Skeletal muscle tissue (tissue), 4 donors: Measurements from ENCODE around the gene ANK3. TPM values are rescaled to one million over a fixed set of nuclear protein-coding genes. Genes with fewer than 3 reads are reported as not detected.

Experiments used
- H3K27ac ChIP-seq: one replicate; pipeline ENCODE4 v1.7.0; 2013; ENCODE audit warnings: mild to moderate bottlenecking, low read depth, low read length, inconsistent platforms
- H3K27me3 ChIP-seq, 3 donors: one replicate each; pipeline ENCODE4 v1.7.0; 2013; ENCODE audit warnings: low read length in 3 of 3; ENCODE audit not compliant: control insufficient read depth in 3 of 3, insufficient read depth in 3 of 3
- H3K36me3 ChIP-seq, 3 donors: one replicate each; pipeline ENCODE4 v1.7.0; 2013; ENCODE audit warnings: low read length in 3 of 3; ENCODE audit not compliant: control insufficient read depth in 3 of 3, insufficient read depth in 3 of 3
- H3K4me1 ChIP-seq, 3 donors: one replicate each; pipeline ENCODE4 v1.7.0; 2013; ENCODE audit warnings: low read length in 3 of 3, mild to moderate bottlenecking in 3 of 3; ENCODE audit not compliant: control insufficient read depth in 3 of 3, insufficient read depth in 3 of 3
- H3K4me3 ChIP-seq, 3 donors: one replicate each; pipeline ENCODE4 v1.7.0; 2013; ENCODE audit warnings: low read length in 3 of 3
- H3K9ac ChIP-seq, 3 donors: one replicate each; pipeline ENCODE4 v1.7.0; 2013; ENCODE audit warnings: low read length in 3 of 3, mild to moderate bottlenecking in 3 of 3, moderate library complexity in 2 of 3, low read depth in 1 of 3
- H3K9me3 ChIP-seq, 3 donors: one replicate each; pipeline ENCODE4 v1.7.0; 2013; ENCODE audit warnings: low read length in 3 of 3; ENCODE audit not compliant: control insufficient read depth in 3 of 3
- total RNA-seq: library from RNA; depleted of rRNA; stranded (reverse); fragments of >200 nt; gene quantifications from one replicate; pipeline ENCODE4 v1.2.3, GENCODE V29; 2014
- donor health status: Osteomylitis.

ANK3 gene
- total RNA-seq, 1 donor from 2014 or later, result 110 TPM

- Histone ChIP-seq H3K4me3 (no peak overlapping the region), H3K9me3 (no peaks in the 10 kb centered on the region), H3K27me3 (no peaks in the 10 kb centered on the region), H3K36me3 (no peaks in the 10 kb centered on the region), H3K27ac (no peak overlapping the region), H3K9ac (no peak overlapping the region), H3K4me1 (no peaks in the 10 kb centered on the region)
Measured at GRCh38 chr10:60338786-60339185, 50.9 kb downstream of the ANK3 start.

DNA sequence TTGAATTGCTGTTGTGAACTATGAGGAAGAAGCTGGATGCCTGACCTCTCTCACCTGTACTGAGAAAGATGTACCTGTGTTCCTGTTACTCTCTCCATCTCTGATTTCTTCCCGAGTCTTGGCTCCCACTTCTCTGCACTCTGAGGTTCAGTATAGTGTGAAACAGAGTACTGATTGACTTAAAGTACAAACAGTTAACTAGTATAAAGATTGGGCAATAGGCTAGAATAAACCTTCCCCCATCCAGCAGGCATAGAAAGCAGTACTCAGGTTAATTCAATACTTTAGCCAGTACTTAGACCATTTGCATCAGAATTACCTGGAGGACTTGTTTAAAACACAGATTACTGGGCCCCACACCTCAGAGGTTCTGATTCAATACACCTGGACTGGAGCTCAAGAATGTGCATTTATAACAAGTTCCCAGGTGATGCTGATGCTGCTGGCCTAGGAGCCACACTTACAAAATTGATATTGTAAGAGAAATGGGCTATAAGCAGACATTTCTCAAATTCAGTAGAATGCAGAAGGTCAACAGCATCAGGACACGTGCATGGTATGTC is 51.6 kb downstream of the ANK3 start:
- no peak overlapping the region for H3K4me3 ChIP-seq
- H3K4me1 ChIP-seq, result no peaks in the 10 kb centered on the region

GRCh38 chr10:60336901-60337630 is 52.6 kb downstream of the ANK3 start:
- Histone ChIP-seq H3K4me3 (no peak overlapping the region), H3K9ac (no peak overlapping the region), H3K9me3 (no peaks in the 10 kb centered on the region), H3K27ac (no peak overlapping the region), H3K36me3 (no peaks in the 10 kb centered on the region), H3K27me3 (no peaks in the 10 kb centered on the region), H3K4me1 (no peaks in the 10 kb centered on the region)

More for the DNA sequence above, 51.6 kb downstream of the ANK3 start:
- no peaks in the 10 kb centered on the region for H3K9me3 ChIP-seq
- H3K36me3 ChIP-seq, result no peaks in the 10 kb centered on the region
- no peak overlapping the region for H3K9ac ChIP-seq
- no peaks in the 10 kb centered on the region for H3K27me3 ChIP-seq
- no peak overlapping the region for H3K27ac ChIP-seq

DNA sequence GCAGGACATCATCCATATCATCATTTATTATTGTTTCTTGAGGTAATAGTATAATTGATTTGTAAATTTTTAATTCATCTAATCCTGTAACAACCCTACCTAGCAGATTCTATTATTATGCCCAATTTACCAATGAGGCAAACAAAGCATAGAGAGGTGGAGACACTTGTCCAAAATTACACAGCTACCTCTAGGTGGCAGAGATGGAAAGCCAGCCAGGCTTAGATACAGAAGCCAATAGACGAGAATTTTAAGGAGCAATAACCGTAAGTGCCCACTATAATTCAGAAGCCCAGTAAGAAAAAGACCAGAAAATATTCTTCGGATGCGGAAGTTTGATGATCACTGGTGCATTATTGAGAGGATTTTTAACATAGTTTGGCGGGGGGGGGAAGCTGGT is 54.0 kb downstream of the ANK3 start:
- no peak overlapping the region for H3K4me3 ChIP-seq
- no peaks in the 10 kb centered on the region for H3K4me1 ChIP-seq
- H3K9ac ChIP-seq, result no peak overlapping the region
- H3K36me3 ChIP-seq, result no peaks in the 10 kb centered on the region
- no peaks in the 10 kb centered on the region for H3K27me3 ChIP-seq
- no peaks in the 10 kb centered on the region for H3K9me3 ChIP-seq
- no peak overlapping the region for H3K27ac ChIP-seq

- no peaks in the 10 kb centered on the region for H3K27me3 ChIP-seq
- H3K36me3 ChIP-seq, result no peaks in the 10 kb centered on the region
- H3K27ac ChIP-seq, result no peak overlapping the region
- H3K9me3 ChIP-seq, result no peaks in the 10 kb centered on the region
- H3K9ac ChIP-seq, result no peak overlapping the region
- H3K4me3 ChIP-seq, result no peak overlapping the region
- H3K4me1 ChIP-seq, result no peaks in the 10 kb centered on the region
Measured at GRCh38 chr10:60334991-60335390, 54.7 kb downstream of the ANK3 start.

GRCh38 chr10:60332371-60332770 is 57.3 kb downstream of the ANK3 start:
- no peaks in the 10 kb centered on the region for H3K27me3 ChIP-seq
- H3K27ac ChIP-seq, result no peak overlapping the region
- H3K36me3 ChIP-seq, result no peaks in the 10 kb centered on the region
- H3K4me3 ChIP-seq, result no peak overlapping the region
- H3K4me1 ChIP-seq, result no peaks in the 10 kb centered on the region
- H3K9ac ChIP-seq, result no peak overlapping the region
- H3K9me3 ChIP-seq, result no peaks in the 10 kb centered on the region

DNA sequence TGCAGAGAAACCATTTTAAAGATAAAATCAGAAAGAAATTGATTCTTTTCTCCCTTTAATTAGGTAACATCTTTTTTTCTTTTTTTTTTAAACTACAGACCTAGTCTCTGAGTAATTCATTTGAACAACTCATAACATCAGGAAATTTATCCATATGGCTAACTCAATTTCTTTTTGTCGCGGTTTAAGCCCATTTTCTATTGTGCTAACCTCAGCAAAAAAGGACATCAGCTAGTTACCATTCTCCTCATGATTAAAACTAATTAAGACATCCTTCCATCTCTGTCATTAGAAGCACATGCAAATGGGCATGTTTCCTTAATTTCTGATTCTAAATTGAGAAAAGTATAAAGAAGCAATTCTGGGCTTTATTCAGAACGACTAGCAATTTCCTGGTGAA is 57.8 kb downstream of the ANK3 start:
- H3K4me3 ChIP-seq, result no peak overlapping the region
- no peaks in the 10 kb centered on the region for H3K36me3 ChIP-seq
- no peak overlapping the region for H3K9ac ChIP-seq
- H3K9me3 ChIP-seq, result no peaks in the 10 kb centered on the region
- no peak overlapping the region for H3K27ac ChIP-seq
- H3K4me1 ChIP-seq, result no peaks in the 10 kb centered on the region
- no peaks in the 10 kb centered on the region for H3K27me3 ChIP-seq

DNA sequence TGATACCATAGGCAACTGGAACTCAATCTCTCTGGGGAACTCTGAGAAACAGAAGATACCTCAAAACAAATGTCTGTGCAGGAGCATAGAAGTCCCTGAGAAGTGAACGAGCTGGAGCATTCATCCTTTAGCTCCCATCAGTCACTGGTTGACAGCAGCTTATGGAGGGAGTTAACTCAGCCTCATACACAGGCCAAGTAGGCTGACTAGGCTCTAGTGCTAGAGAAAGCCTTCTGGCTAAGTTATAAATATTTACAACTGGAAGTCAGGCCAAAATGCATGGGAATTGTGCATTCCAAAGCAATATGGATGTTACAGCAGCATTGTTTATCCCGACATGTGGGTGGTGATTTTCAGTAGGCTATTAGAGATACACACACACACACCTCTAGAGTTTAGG is 66.5 kb downstream of the ANK3 start:
- no peaks in the 10 kb centered on the region for H3K36me3 ChIP-seq
- H3K27ac ChIP-seq, result no peak overlapping the region
- no peak overlapping the region for H3K9ac ChIP-seq
- H3K4me3 ChIP-seq, result no peak overlapping the region
- no peaks in the 10 kb centered on the region for H3K9me3 ChIP-seq
- no peaks in the 10 kb centered on the region for H3K27me3 ChIP-seq
- H3K4me1 ChIP-seq, result no peaks in the 10 kb centered on the region

DNA sequence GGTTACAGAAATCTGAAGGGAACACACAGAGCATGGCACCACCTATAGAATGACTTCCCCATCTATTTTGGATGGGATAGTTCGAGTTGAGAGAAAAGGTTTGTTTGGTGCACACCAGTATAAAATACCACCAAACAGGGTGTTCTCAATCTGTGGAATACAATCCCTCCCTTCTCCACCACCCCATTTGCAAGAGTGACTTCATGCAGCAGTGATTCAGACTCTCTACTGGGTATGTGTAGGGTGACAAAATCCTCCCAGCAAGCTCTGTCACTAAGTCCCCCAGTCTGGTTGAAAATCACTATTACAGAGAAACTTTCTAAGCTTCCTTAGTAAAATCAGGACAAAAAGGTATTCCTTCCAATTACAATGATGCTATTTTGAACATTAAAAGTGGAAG is 69.0 kb downstream of the ANK3 start:
- Histone ChIP-seq H3K36me3 (no peaks in the 10 kb centered on the region), H3K4me3 (no peak overlapping the region), H3K9ac (no peak overlapping the region), H3K9me3 (no peaks in the 10 kb centered on the region), H3K4me1 (no peaks in the 10 kb centered on the region), H3K27ac (no peak overlapping the region), H3K27me3 (no peaks in the 10 kb centered on the region)

- H3K27me3 ChIP-seq, result no peaks in the 10 kb centered on the region
- no peak overlapping the region for H3K4me3 ChIP-seq
- peaks cover 0 to 5% (median 0%) of the 10 kb centered on the region in 3 donors for H3K4me1 ChIP-seq
- H3K9ac ChIP-seq, result no peak overlapping the region
- H3K9me3 ChIP-seq, result no peaks in the 10 kb centered on the region
- no peak overlapping the region for H3K27ac ChIP-seq
- no peaks in the 10 kb centered on the region for H3K36me3 ChIP-seq
Measured at GRCh38 chr10:60316029-60316428, 73.6 kb downstream of the ANK3 start.
